ENCODE data around the gene AADAC. TPM values are rescaled to one million over a fixed set of nuclear protein-coding genes. Genes with fewer than 3 reads are reported as not detected.
"Not testable (repeated sequence)": the region's sequence is repeated elsewhere in the genome, so short reads cannot be mapped to it uniquely, and the experiment has no call there.

AADAC gene
- total RNA-seq, 2 donors from 2014 or later, result not detected

DNA sequence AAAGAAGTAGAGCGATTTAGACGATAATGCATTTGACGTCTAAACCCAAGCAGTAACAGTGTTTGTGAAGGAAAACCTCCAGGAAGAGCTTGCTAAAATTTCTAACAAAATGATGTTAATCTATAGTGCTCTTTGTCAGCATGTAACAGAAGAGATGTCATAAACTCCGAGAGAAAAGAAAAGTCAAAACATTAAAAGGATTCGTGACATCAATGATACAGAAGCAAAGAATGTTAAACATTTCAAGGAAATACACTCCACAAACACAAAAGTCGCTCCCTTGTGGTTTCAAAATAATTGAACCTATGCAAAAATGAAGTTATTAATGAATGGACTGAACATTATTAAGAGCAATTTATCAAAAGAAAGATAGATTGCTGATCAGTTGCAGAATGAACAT lies 27.9 kb downstream of the AADAC start:
- Mint-ChIP-seq H3K4me3 (no peak overlapping the region), H3K4me1 (peaks cover 6% of the 10 kb centered on the region), H3K27ac (no peak overlapping the region), H3K9me3 (no peaks in the 10 kb centered on the region), H3K36me3 (ENCODE audit: low read depth) (no peaks in the 10 kb centered on the region), H3K27me3 (ENCODE audit: insufficient read depth) (no peaks in the 10 kb centered on the region)
- Histone ChIP-seq H3K9ac (ENCODE audit: extremely low read depth, low read length, poor library complexity, severe bottlenecking) (no peak overlapping the region), H3K9me3 (ENCODE audit: control insufficient read depth, low read length) (no peaks in the 10 kb centered on the region), H3K4me3 (ENCODE audit: low read length) (no peak overlapping the region), H3K4me1 (ENCODE audit: control insufficient read depth, insufficient read depth, low read length) (peaks cover 5% of the 10 kb centered on the region), H3K36me3 (ENCODE audit: control insufficient read depth, insufficient read depth, low read length) (no peaks in the 10 kb centered on the region), H3K27ac (ENCODE audit: low read depth, low read length) (no peak overlapping the region), H3K27me3 (ENCODE audit: control insufficient read depth, insufficient read depth, low read length, poor library complexity, severe bottlenecking) (no peaks in the 10 kb centered on the region)
- WGBS, 2 experiments (ENCODE audit: insufficient coverage in 1 of 2, insufficient read length in 1 of 2), result 94% methylated on average over 5 of the region's 6 CpGs
- DNase-seq, result no peak
- TF ChIP-seq, protein P1, sequence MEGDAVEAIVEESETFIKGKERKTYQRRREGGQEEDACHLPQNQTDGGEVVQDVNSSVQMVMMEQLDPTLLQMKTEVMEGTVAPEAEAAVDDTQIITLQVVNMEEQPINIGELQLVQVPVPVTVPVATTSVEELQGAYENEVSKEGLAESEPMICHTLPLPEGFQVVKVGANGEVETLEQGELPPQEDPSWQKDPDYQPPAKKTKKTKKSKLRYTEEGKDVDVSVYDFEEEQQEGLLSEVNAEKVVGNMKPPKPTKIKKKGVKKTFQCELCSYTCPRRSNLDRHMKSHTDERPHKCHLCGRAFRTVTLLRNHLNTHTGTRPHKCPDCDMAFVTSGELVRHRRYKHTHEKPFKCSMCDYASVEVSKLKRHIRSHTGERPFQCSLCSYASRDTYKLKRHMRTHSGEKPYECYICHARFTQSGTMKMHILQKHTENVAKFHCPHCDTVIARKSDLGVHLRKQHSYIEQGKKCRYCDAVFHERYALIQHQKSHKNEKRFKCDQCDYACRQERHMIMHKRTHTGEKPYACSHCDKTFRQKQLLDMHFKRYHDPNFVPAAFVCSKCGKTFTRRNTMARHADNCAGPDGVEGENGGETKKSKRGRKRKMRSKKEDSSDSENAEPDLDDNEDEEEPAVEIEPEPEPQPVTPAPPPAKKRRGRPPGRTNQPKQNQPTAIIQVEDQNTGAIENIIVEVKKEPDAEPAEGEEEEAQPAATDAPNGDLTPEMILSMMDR (conservative IDR thresholded peaks at IDR 0.05), result no peak

DNA sequence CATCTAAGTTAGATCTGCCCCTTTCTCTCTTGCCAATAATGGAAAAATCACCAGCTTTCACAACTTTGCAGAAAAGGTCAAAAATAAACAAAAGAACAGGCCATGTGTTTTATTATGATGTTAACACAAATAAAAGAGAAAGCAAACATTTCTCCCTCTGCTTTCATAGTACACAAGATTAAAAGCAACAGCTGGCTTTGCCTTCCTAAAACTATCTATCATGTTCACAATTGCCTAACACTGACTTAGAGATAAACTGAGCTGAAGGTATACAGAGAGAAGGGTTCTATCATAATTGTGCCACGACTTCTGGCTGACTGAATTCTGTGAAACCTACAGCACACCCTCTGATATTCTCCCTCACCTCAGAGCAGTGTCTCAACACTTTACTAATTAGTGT lies 29.4 kb downstream of the AADAC start:
- no peaks in the 10 kb centered on the region for H3K36me3 Mint-ChIP-seq (ENCODE audit: low read depth)
- Histone ChIP-seq H3K4me1 (ENCODE audit: control insufficient read depth, insufficient read depth, low read length) (peaks cover 2% of the 10 kb centered on the region), H3K9me3 (ENCODE audit: control insufficient read depth, low read length) (no peaks in the 10 kb centered on the region), H3K4me3 (ENCODE audit: low read length) (no peak overlapping the region), H3K9ac (ENCODE audit: extremely low read depth, low read length, poor library complexity, severe bottlenecking) (no peak overlapping the region), H3K27ac (ENCODE audit: low read depth, low read length) (no peak overlapping the region), H3K36me3 (ENCODE audit: control insufficient read depth, insufficient read depth, low read length) (no peaks in the 10 kb centered on the region), H3K27me3 (ENCODE audit: control insufficient read depth, insufficient read depth, low read length, poor library complexity, severe bottlenecking) (no peaks in the 10 kb centered on the region)
- WGBS, 2 experiments (ENCODE audit: insufficient coverage in 1 of 2, insufficient read length in 1 of 2), result 80 to 94% methylated on average over 1 of the region's 1 CpG
- no peak overlapping the region for H3K4me3 Mint-ChIP-seq
- no peak overlapping the region for H3K27ac Mint-ChIP-seq
- H3K4me1 Mint-ChIP-seq, result no peaks in the 10 kb centered on the region
- TF ChIP-seq, protein P1 (conservative IDR thresholded peaks at IDR 0.05), result no peak
- no peaks in the 10 kb centered on the region for H3K27me3 Mint-ChIP-seq (ENCODE audit: insufficient read depth)
- DNase-seq, result no peak
- H3K9me3 Mint-ChIP-seq, result no peaks in the 10 kb centered on the region

DNA sequence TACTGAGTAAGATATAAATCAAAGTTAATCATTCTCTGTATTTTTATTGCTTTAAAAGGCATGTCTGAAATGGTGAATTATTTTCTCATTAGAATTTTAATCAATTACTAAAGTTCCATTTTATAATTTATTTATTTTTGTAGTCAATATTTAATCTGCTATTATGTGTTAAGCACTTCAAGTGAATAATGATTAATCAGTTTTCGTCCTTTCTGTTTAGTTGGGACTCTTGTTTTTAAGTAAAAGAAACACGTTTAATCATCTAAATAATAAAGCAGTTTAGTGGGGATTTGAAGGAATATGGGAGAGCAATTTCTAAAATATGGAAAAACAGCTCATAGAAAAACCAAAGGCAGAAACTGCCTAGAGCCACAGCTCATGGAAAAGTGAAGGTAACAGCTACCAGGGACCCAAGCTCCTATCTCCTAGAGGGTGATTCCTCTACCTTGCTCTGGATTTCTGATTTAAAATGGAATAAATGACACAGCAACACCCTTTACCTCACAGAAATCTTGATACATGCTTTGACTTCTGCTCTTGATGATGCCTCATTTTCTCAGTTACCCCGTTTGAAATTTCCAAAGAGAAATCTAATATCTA lies 31.5 kb downstream of the AADAC start:
- Histone ChIP-seq H3K4me3 (ENCODE audit: low read length) (no peak overlapping the region), H3K27me3 (ENCODE audit: control insufficient read depth, insufficient read depth, low read length, poor library complexity, severe bottlenecking) (no peaks in the 10 kb centered on the region), H3K9ac (ENCODE audit: extremely low read depth, low read length, poor library complexity, severe bottlenecking) (no peak overlapping the region), H3K27ac (ENCODE audit: low read depth, low read length) (no peak overlapping the region), H3K4me1 (ENCODE audit: control insufficient read depth, insufficient read depth, low read length) (peaks cover 2% of the 10 kb centered on the region), H3K9me3 (ENCODE audit: control insufficient read depth, low read length) (no peaks in the 10 kb centered on the region), H3K36me3 (ENCODE audit: control insufficient read depth, insufficient read depth, low read length) (no peaks in the 10 kb centered on the region)
- no peak for DNase-seq
- Mint-ChIP-seq H3K27ac (no peak overlapping the region), H3K9me3 (peaks cover under 1% of the 10 kb centered on the region), H3K36me3 (ENCODE audit: low read depth) (no peaks in the 10 kb centered on the region), H3K4me1 (no peaks in the 10 kb centered on the region), H3K27me3 (ENCODE audit: insufficient read depth) (no peaks in the 10 kb centered on the region), H3K4me3 (no peak overlapping the region)
- TF ChIP-seq, protein P1 (conservative IDR thresholded peaks at IDR 0.05), result no peak
- 80 to 97% methylated on average over 1 to 3 of the region's 3 CpGs for WGBS, 2 experiments (ENCODE audit: insufficient coverage in 1 of 2, insufficient read length in 1 of 2)

DNA sequence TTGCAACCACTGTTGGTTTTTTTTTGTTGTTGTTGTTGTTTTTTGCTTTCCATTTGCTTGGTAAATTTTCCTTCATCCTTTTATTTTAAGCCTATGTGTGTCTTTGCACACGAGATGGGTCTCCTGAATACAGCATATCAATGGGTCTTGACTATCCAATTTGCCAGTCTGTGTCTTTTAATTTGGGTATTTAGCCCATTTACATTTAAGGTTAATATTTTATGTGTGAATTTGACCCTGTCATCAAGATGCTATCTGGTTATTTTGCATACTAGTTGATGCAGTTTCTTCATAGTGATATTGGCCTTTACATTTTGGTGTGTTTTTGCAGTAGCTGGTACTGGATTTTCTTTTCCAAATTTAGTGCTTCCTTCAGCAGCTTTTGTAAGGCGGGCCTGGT lies 36.1 kb downstream of the AADAC start:
- H3K9ac ChIP-seq (ENCODE audit: extremely low read depth, low read length, poor library complexity, severe bottlenecking), result not testable (repeated sequence)
- WGBS, 2 experiments (ENCODE audit: insufficient coverage in 1 of 2, insufficient read length in 1 of 2), result 80 to 91% methylated on average over 1 to 2 of the region's 2 CpGs

More for the DNA sequence above, 36.1 kb downstream of the AADAC start:
- not testable (repeated sequence) for H3K4me1 ChIP-seq (ENCODE audit: control insufficient read depth, insufficient read depth, low read length); H3K4me3 ChIP-seq (ENCODE audit: low read length); H3K27ac Mint-ChIP-seq; H3K4me3 Mint-ChIP-seq; H3K9me3 ChIP-seq (ENCODE audit: control insufficient read depth, low read length); H3K4me1 Mint-ChIP-seq; DNase-seq; H3K36me3 ChIP-seq (ENCODE audit: control insufficient read depth, insufficient read depth, low read length); H3K36me3 Mint-ChIP-seq (ENCODE audit: low read depth); H3K27ac ChIP-seq (ENCODE audit: low read depth, low read length); H3K27me3 Mint-ChIP-seq (ENCODE audit: insufficient read depth); H3K9me3 Mint-ChIP-seq; H3K27me3 ChIP-seq (ENCODE audit: control insufficient read depth, insufficient read depth, low read length, poor library complexity, severe bottlenecking)
